Naive thymus-derived CD8-positive, alpha-beta T cell (primary cell): ENCODE results near the gene PLEKHA5. TPM values are rescaled to one million over a fixed set of nuclear protein-coding genes. Genes with fewer than 3 reads are reported as not detected.
A peak's percentile ranks its signal among the peaks of the same experiment; 100 is the strongest.
"Not testable (repeated sequence)": the region's sequence is repeated elsewhere in the genome, so short reads cannot be mapped to it uniquely, and the experiment has no call there.

ENCODE experiments used
- ATAC-seq, 2 donors: fragments of 150-1000 bp; cut with Tn5 transposase in 1 of 2; sonication (Bioruptor Pico), chemical (Tn5 transposase) in 1 of 2; 1 replicate in 1 of 2; 2 replicates in 1 of 2; pipeline ENCODE4 v1.10.0; 2021; ENCODE audit warnings: mild to moderate bottlenecking in 2 of 2, moderate library complexity in 2 of 2
- POLR2A ChIA-PET: fragments of 350-600 bp; sonication (Branson Sonifier 250); formaldehyde crosslinking; loops from one replicate; lab custom pipeline; 2021; ENCODE audit warnings: antibody characterized with exemption; lab: Charles Lee
- DNase-seq, 10 donors: peaks; one replicate each; pipeline versions ENCODE4 v3.0.0 to v3.0.0-alpha.2; 2020 to 2022
- H3K27ac Mint-ChIP-seq, 10 donors: one replicate each; pipeline ENCODE4 v1.8.0; 2020 to 2022; ENCODE audit warnings: mild to moderate bottlenecking in 10 of 10, mixed read lengths in 10 of 10, moderate library complexity in 4 of 10, inconsistent platforms in 1 of 10
- H3K27me3 Mint-ChIP-seq, 5 donors: one replicate each; pipeline ENCODE4 v1.8.0; 2021 to 2022; ENCODE audit warnings: mixed read lengths in 5 of 5
- H3K36me3 Mint-ChIP-seq, 3 donors: one replicate each; pipeline ENCODE4 v1.8.0; 2020 to 2022; ENCODE audit warnings: mixed read lengths in 3 of 3, mild to moderate bottlenecking in 2 of 3, inconsistent platforms in 1 of 3
- H3K4me1 Mint-ChIP-seq, 4 donors: one replicate each; pipeline ENCODE4 v1.8.0; 2021 to 2022; ENCODE audit warnings: mixed read lengths in 4 of 4
- H3K4me3 Mint-ChIP-seq, 10 donors: one replicate each; pipeline ENCODE4 v1.8.0; 2020 to 2022; ENCODE audit warnings: mild to moderate bottlenecking in 10 of 10, mixed read lengths in 10 of 10, moderate library complexity in 6 of 10, inconsistent platforms in 1 of 10
- H3K9me3 Mint-ChIP-seq, 9 donors: one replicate each; pipeline ENCODE4 v1.8.0; 2020 to 2022; ENCODE audit warnings: mixed read lengths in 9 of 9, mild to moderate bottlenecking in 3 of 9, inconsistent platforms in 1 of 9, moderate library complexity in 1 of 9
- polyA plus RNA-seq, 3 donors: library from polyadenylated mRNA; unstranded; fragments of 300-500 nt; fragmentation: Illumina TruSeq; gene quantifications; one replicate each; pipeline ENCODE4 v1.2.3, GENCODE V29; 2021
- total RNA-seq, 8 experiments: library from RNA in 2 of 8; stranded (reverse) in 2 of 8; gene quantifications; one replicate each; pipeline ENCODE4 v1.2.3 and lab custom pipeline; 2021 to 2026

The PLEKHA5 gene
- total and polyA plus RNA-seq, 5 experiments from 2014 or later, result 0.37 to 2.7 (median 0.61) TPM

GRCh38 chr12:19404242-19404880 is 274.8 kb downstream of the PLEKHA5 start:
- peaks cover 0 to 15% (median 7%) of the 10 kb centered on the region in 9 donors for H3K9me3 Mint-ChIP-seq
- H3K27me3 Mint-ChIP-seq, result no peaks in the 10 kb centered on the region
- H3K4me1 Mint-ChIP-seq, result peaks cover 7 to 30% (median 21%) of the 10 kb centered on the region in 4 donors
- peak in 5 of 10 donors; percentile 9 to 59 (median 35) for DNase-seq
- peaks cover 0 to 11% (median 6%) of the 10 kb centered on the region in 3 donors for H3K36me3 Mint-ChIP-seq
- peak; percentile 90 to 94 for ATAC-seq
- peak overlapping the region; percentile 48 to 85 (median 75) for H3K4me3 Mint-ChIP-seq
- peak overlapping the region; percentile 83 to 95 (median 90) for H3K27ac Mint-ChIP-seq
- POLR2A ChIA-PET, result interaction anchor here (0.7 to 1.5 kb wide), 2 partner anchors 36 to 78 kb away, joined by 5 to 9 read pairs; partner anchors contain the start of gene AEBP2

- ATAC-seq (no peak), DNase-seq (no peak)
- Mint-ChIP-seq H3K9me3 (peaks cover 0 to 14% (median 2%) of the 10 kb centered on the region in 9 donors), H3K4me3 (no peak overlapping the region), H3K36me3 (peaks cover 0 to 6% (median 1%) of the 10 kb centered on the region in 3 donors), H3K4me1 (peaks cover 2 to 10% (median 4%) of the 10 kb centered on the region in 4 donors), H3K27ac (no peak overlapping the region), H3K27me3 (no peaks in the 10 kb centered on the region)
- POLR2A ChIA-PET, result interaction anchor here (0.6 kb wide), 1 partner anchor 16 kb away, joined by 3 read pairs; no protein-coding TSS in a partner anchor
These were observed 279.8 kb downstream of the PLEKHA5 start for GRCh38 chr12:19409376-19409775.

- H3K4me1 Mint-ChIP-seq, result peaks cover 0 to 5% (median 2%) of the 10 kb centered on the region in 4 donors
- ATAC-seq (no peak), DNase-seq (no peak)
- POLR2A ChIA-PET, result no interaction called here
- H3K9me3 Mint-ChIP-seq, result peaks cover 0 to 9% (median 0%) of the 10 kb centered on the region in 9 donors
- H3K4me3 Mint-ChIP-seq, result no peak overlapping the region
- peaks cover 0 to 4% (median 0%) of the 10 kb centered on the region in 3 donors for H3K36me3 Mint-ChIP-seq
- H3K27me3 Mint-ChIP-seq, result no peaks in the 10 kb centered on the region
- H3K27ac Mint-ChIP-seq, result no peak overlapping the region
These were observed 280.7 kb downstream of the PLEKHA5 start for GRCh38 chr12:19410211-19410610.

GRCh38 chr12:19410629-19411185 is 281.2 kb downstream of the PLEKHA5 start:
- H3K4me1 Mint-ChIP-seq, result peaks cover 0 to 2% (median 1%) of the 10 kb centered on the region in 4 donors
- no peaks in the 10 kb centered on the region for H3K27me3 Mint-ChIP-seq
- POLR2A ChIA-PET, result no interaction called here
- no peak for ATAC-seq
- H3K27ac Mint-ChIP-seq, result peak overlapping the region in 1 of 10 donors; percentile 12
- no peak for DNase-seq
- H3K4me3 Mint-ChIP-seq, result no peak overlapping the region
- peaks cover 0 to 5% (median 0%) of the 10 kb centered on the region in 9 donors for H3K9me3 Mint-ChIP-seq
- H3K36me3 Mint-ChIP-seq, result peaks cover 0 to under 1% (median 0%) of the 10 kb centered on the region in 3 donors

- Mint-ChIP-seq H3K27ac (peak overlapping the region in 1 of 10 donors; percentile 51), H3K27me3 (no peaks in the 10 kb centered on the region), H3K4me1 (peaks cover 0 to 2% (median under 1%) of the 10 kb centered on the region in 4 donors), H3K9me3 (peaks cover 0 to 3% (median 0%) of the 10 kb centered on the region in 9 donors), H3K36me3 (no peaks in the 10 kb centered on the region), H3K4me3 (no peak overlapping the region)
- DNase-seq (no peak), ATAC-seq (no peak)
- POLR2A ChIA-PET, result no interaction called here
These were observed 282.0 kb downstream of the PLEKHA5 start for GRCh38 chr12:19411234-19412204.

GRCh38 chr12:19412844-19413243 is 283.3 kb downstream of the PLEKHA5 start:
- Mint-ChIP-seq H3K4me3 (no peak overlapping the region), H3K27ac (no peak overlapping the region), H3K36me3 (no peaks in the 10 kb centered on the region), H3K27me3 (no peaks in the 10 kb centered on the region), H3K4me1 (peaks cover 0 to 1% (median 0%) of the 10 kb centered on the region in 4 donors), H3K9me3 (no peaks in the 10 kb centered on the region)
- ATAC-seq, result no peak
- POLR2A ChIA-PET, result no interaction called here
- DNase-seq, result no peak

- H3K9me3 Mint-ChIP-seq, H3K27me3 Mint-ChIP-seq: not testable (repeated sequence)
- POLR2A ChIA-PET, result interaction anchor here (1.0 kb wide), 1 partner anchor 9 kb away, joined by 4 read pairs; no protein-coding TSS in a partner anchor
These were observed 284.0 kb downstream of the PLEKHA5 start for GRCh38 chr12:19413582-19413981.

GRCh38 chr12:19415563-19415962 is 286.0 kb downstream of the PLEKHA5 start:
- ATAC-seq (no peak), DNase-seq (no peak)
- no peak overlapping the region for H3K4me3 Mint-ChIP-seq
- H3K9me3 Mint-ChIP-seq, result no peaks in the 10 kb centered on the region
- peak overlapping the region in 1 of 10 donors; percentile 15 for H3K27ac Mint-ChIP-seq
- no peaks in the 10 kb centered on the region for H3K36me3 Mint-ChIP-seq
- POLR2A ChIA-PET, result no interaction called here
- H3K27me3 Mint-ChIP-seq, result no peaks in the 10 kb centered on the region
- no peaks in the 10 kb centered on the region for H3K4me1 Mint-ChIP-seq

More at GRCh38 chr12:19413582-19413981, 284.0 kb downstream of the PLEKHA5 start:
- H3K4me1 Mint-ChIP-seq, DNase-seq, H3K36me3 Mint-ChIP-seq, H3K27ac Mint-ChIP-seq, H3K4me3 Mint-ChIP-seq, ATAC-seq: not testable (repeated sequence)

- POLR2A ChIA-PET, result no interaction called here
- Mint-ChIP-seq H3K4me3 (no peak overlapping the region), H3K27me3 (no peaks in the 10 kb centered on the region), H3K27ac (no peak overlapping the region), H3K36me3 (no peaks in the 10 kb centered on the region), H3K9me3 (peaks cover 0 to 2% (median 0%) of the 10 kb centered on the region in 9 donors), H3K4me1 (peaks cover 5 to 13% (median 9%) of the 10 kb centered on the region in 4 donors)
- no peak for DNase-seq
- ATAC-seq, result no peak
These were observed 289.6 kb downstream of the PLEKHA5 start for GRCh38 chr12:19419086-19419485.

GRCh38 chr12:19421503-19422282 is 292.2 kb downstream of the PLEKHA5 start:
- POLR2A ChIA-PET, result no interaction called here
- Mint-ChIP-seq H3K9me3 (peaks cover 0 to 5% (median 0%) of the 10 kb centered on the region in 9 donors), H3K36me3 (no peaks in the 10 kb centered on the region), H3K27me3 (no peaks in the 10 kb centered on the region), H3K4me3 (peak overlapping the region in 3 of 10 donors; percentile 8 to 49 (median 12)), H3K27ac (peak overlapping the region in 7 of 10 donors; percentile 6 to 89 (median 58)), H3K4me1 (peaks cover 5 to 13% (median 9%) of the 10 kb centered on the region in 4 donors)
- ATAC-seq (peak in 1 of 2 donors; percentile 35), DNase-seq (peak in 2 of 10 donors; percentile 28)

GRCh38 chr12:19423166-19423930 is 293.8 kb downstream of the PLEKHA5 start:
- DNase-seq (no peak), ATAC-seq (no peak)
- Mint-ChIP-seq H3K9me3 (peaks cover 0 to 5% (median 0%) of the 10 kb centered on the region in 9 donors), H3K27ac (no peak overlapping the region), H3K4me1 (peaks cover 7 to 13% (median 10%) of the 10 kb centered on the region in 4 donors), H3K27me3 (no peaks in the 10 kb centered on the region), H3K36me3 (no peaks in the 10 kb centered on the region), H3K4me3 (no peak overlapping the region)
- POLR2A ChIA-PET, result interaction anchor here (0.9 kb wide), 1 partner anchor 9 kb away, joined by 4 read pairs; no protein-coding TSS in a partner anchor
